H9 (cell line): Measurements from ENCODE around the gene DDA1. TPM values are rescaled to one million over a fixed set of nuclear protein-coding genes. Genes with fewer than 3 reads are reported as not detected.

ENCODE experiments used
- DNase-seq: peaks from one replicate; pipeline ENCODE4 v3.0.0-alpha.2; 2017
- H2AFZ ChIP-seq: one replicate; pipeline ENCODE4 v1.6.1; 2013; ENCODE audit warnings: mild to moderate bottlenecking, low read length, control low read depth, moderate library complexity
- H2AK5ac ChIP-seq: 2 replicates; pipeline ENCODE4 v1.6.1; 2013; ENCODE audit warnings: low read length, control low read depth, mixed read lengths; ENCODE audit not compliant: insufficient read length
- H2BK120ac ChIP-seq: one replicate; pipeline ENCODE4 v1.6.1; 2013; ENCODE audit warnings: low read depth, mild to moderate bottlenecking, low read length, control low read depth, inconsistent platforms; ENCODE audit not compliant: poor library complexity, severe bottlenecking
- H2BK12ac ChIP-seq: 2 replicates; pipeline ENCODE4 v1.6.1; 2013; ENCODE audit warnings: low read length, control low read depth, mixed read lengths, low read depth; ENCODE audit not compliant: insufficient read length
- H2BK15ac ChIP-seq: 2 replicates; pipeline ENCODE4 v1.6.1; 2013; ENCODE audit warnings: low read depth, low read length, control low read depth
- H2BK20ac ChIP-seq: one replicate; pipeline ENCODE4 v1.6.1; 2013; ENCODE audit warnings: low read depth, mild to moderate bottlenecking, low read length, control low read depth, inconsistent platforms; ENCODE audit not compliant: poor library complexity, severe bottlenecking
- H2BK5ac ChIP-seq: 2 replicates; pipeline ENCODE4 v1.6.1; 2013; ENCODE audit warnings: low read length, control low read depth, mixed read lengths; ENCODE audit not compliant: insufficient read length
- H3K14ac ChIP-seq: 2 replicates; pipeline ENCODE4 v1.6.1; 2013; ENCODE audit warnings: low read length, control low read depth; ENCODE audit not compliant: insufficient read depth
- H3K18ac ChIP-seq: 2 replicates; pipeline ENCODE4 v1.6.1; 2013; ENCODE audit warnings: low read depth, mild to moderate bottlenecking, mixed read lengths, low read length, control low read depth; ENCODE audit not compliant: insufficient read length
- H3K23ac ChIP-seq: 2 replicates; pipeline ENCODE4 v1.6.1; 2013; ENCODE audit warnings: low read length, control low read depth, mixed read lengths, low read depth; ENCODE audit not compliant: insufficient read length
- H3K23me2 ChIP-seq: 2 replicates; pipeline ENCODE4 v1.6.1; 2013; ENCODE audit warnings: low read depth, mild to moderate bottlenecking, mixed read lengths, low read length, control low read depth; ENCODE audit not compliant: insufficient read length, poor library complexity, severe bottlenecking
- H3K27ac ChIP-seq: 2 replicates; pipeline ENCODE4 v1.5.1; 2013; ENCODE audit warnings: low read length, control low read depth, mixed read lengths, low read depth; ENCODE audit not compliant: insufficient read length
- H3K27me3 ChIP-seq: 2 replicates; pipeline ENCODE4 v1.6.1; 2013; ENCODE audit warnings: low read length, control low read depth, inconsistent platforms; ENCODE audit not compliant: insufficient read depth
- H3K4ac ChIP-seq: 2 replicates; pipeline ENCODE4 v1.6.1; 2013; ENCODE audit warnings: low read depth, mild to moderate bottlenecking, control low read depth, inconsistent platforms, low read length, moderate library complexity
- H3K4me1 ChIP-seq: 2 replicates; pipeline ENCODE4 v1.6.1; 2013; ENCODE audit warnings: low read length, control low read depth, inconsistent platforms; ENCODE audit not compliant: insufficient read depth
- H3K4me2 ChIP-seq: 2 replicates; pipeline ENCODE4 v1.6.1; 2013; ENCODE audit warnings: low read length, control low read depth, mixed read lengths; ENCODE audit not compliant: insufficient read length, insufficient read depth
- H3K56ac ChIP-seq: 2 replicates; pipeline ENCODE4 v1.6.1; 2013; ENCODE audit warnings: low read depth, mild to moderate bottlenecking, mixed read lengths, low read length, control low read depth; ENCODE audit not compliant: insufficient read length
- H3K79me1 ChIP-seq: 2 replicates; pipeline ENCODE4 v1.6.1; 2013; ENCODE audit warnings: low read depth, mild to moderate bottlenecking, moderate library complexity, low read length, control low read depth, inconsistent platforms; ENCODE audit not compliant: insufficient read depth, poor library complexity, severe bottlenecking
- H3K79me2 ChIP-seq: 2 replicates; pipeline ENCODE4 v1.6.1; 2013; ENCODE audit warnings: low read length, control low read depth, inconsistent platforms; ENCODE audit not compliant: insufficient read depth
- H3K9ac ChIP-seq: 2 replicates; pipeline ENCODE4 v1.6.1; 2013; ENCODE audit warnings: low read length, control low read depth, mixed read lengths; ENCODE audit not compliant: insufficient read length; ENCODE audit errors: extremely low read depth
- H3K9me3 ChIP-seq: one replicate; pipeline ENCODE4 v1.6.1; 2013; ENCODE audit warnings: low read depth, low read length, inconsistent platforms; ENCODE audit not compliant: control insufficient read depth
- H3T11ph ChIP-seq: one replicate; pipeline ENCODE4 v1.6.1; 2013; ENCODE audit warnings: mild to moderate bottlenecking, low read length, control low read depth, inconsistent platforms
- H4K20me1 ChIP-seq: one replicate; pipeline ENCODE4 v1.6.1; 2013; ENCODE audit not compliant: control insufficient read depth, insufficient read length, insufficient read depth
- H4K5ac ChIP-seq: 2 replicates; pipeline ENCODE4 v1.6.1; 2013; ENCODE audit warnings: low read depth, mild to moderate bottlenecking, mixed read lengths, low read length, control low read depth; ENCODE audit not compliant: insufficient read length
- H4K8ac ChIP-seq: replicated peaks from 2 replicates; pipeline ENCODE4 v1.6.1; 2013; ENCODE audit warnings: low read length, control low read depth, mixed read lengths, low read depth; ENCODE audit not compliant: insufficient read length
- H4K91ac ChIP-seq: 2 replicates; pipeline ENCODE4 v1.6.1; 2013; ENCODE audit warnings: low read depth, mild to moderate bottlenecking, moderate library complexity, mixed read lengths, low read length, control low read depth; ENCODE audit not compliant: insufficient read length
- H3K27ac Mint-ChIP-seq, 3 experiments: 2 replicates in 2 of 3; 3 replicates in 1 of 3; pipeline ENCODE4 v1.8.0; 2020 to 2021; ENCODE audit warnings: mixed read lengths in 3 of 3, mild to moderate bottlenecking in 1 of 3, moderate library complexity in 1 of 3
- H3K27me3 Mint-ChIP-seq: 2 replicates; pipeline ENCODE4 v1.8.0; 2021; ENCODE audit warnings: low read depth, mild to moderate bottlenecking, moderate library complexity, mixed read lengths
- H3K36me3 Mint-ChIP-seq, 3 experiments: 2 replicates in 2 of 3; 3 replicates in 1 of 3; pipeline ENCODE4 v1.8.0; 2020 to 2021; ENCODE audit warnings: low read depth in 3 of 3, mixed read lengths in 3 of 3; ENCODE audit not compliant: insufficient read depth in 1 of 3
- H3K4me1 Mint-ChIP-seq, 2 experiments: 2 replicates each; pipeline ENCODE4 v1.8.0; 2020; ENCODE audit warnings: mixed read lengths in 2 of 2
- H3K4me3 Mint-ChIP-seq, 2 experiments: 2 replicates in 1 of 2; 3 replicates in 1 of 2; pipeline ENCODE4 v1.8.0; 2020 to 2021; ENCODE audit warnings: mild to moderate bottlenecking in 2 of 2, mixed read lengths in 2 of 2, moderate library complexity in 1 of 2
- H3K9me3 Mint-ChIP-seq, 2 experiments: 2 replicates in 1 of 2; 3 replicates in 1 of 2; pipeline ENCODE4 v1.8.0; 2020; ENCODE audit warnings: mild to moderate bottlenecking in 2 of 2, mixed read lengths in 2 of 2, moderate library complexity in 1 of 2
- WGBS: extraction: QIAGEN DNeasy Blood & Tissue Kit; methylation state at CpG from one replicate; pipeline ENCODE4 v1.1.7; 2013; ENCODE audit warnings: missing lambda C conversion rate, low lambda C conversion rate, mixed read lengths; ENCODE audit not compliant: insufficient read length; ENCODE audit errors: extremely low coverage; 5-methylcytosine and 5-hydroxymethylcytosine counted together
- total RNA-seq: library from RNA; stranded (reverse); gene quantifications from 2 replicates; pipeline ENCODE4 v1.2.1, GENCODE V29; 2021
- TF ChIP-seq, protein P1 (sequence below): fragments of 200-600 bp; sonication (generic); conservative IDR thresholded peaks from 3 replicates; pipeline ENCODE4 v1.8.0; 2021; ENCODE audit warnings: antibody characterized with exemption, mild to moderate bottlenecking

Gene DDA1
- total RNA-seq, 1 experiment from 2014 or later: 45.7 TPM

DNA sequence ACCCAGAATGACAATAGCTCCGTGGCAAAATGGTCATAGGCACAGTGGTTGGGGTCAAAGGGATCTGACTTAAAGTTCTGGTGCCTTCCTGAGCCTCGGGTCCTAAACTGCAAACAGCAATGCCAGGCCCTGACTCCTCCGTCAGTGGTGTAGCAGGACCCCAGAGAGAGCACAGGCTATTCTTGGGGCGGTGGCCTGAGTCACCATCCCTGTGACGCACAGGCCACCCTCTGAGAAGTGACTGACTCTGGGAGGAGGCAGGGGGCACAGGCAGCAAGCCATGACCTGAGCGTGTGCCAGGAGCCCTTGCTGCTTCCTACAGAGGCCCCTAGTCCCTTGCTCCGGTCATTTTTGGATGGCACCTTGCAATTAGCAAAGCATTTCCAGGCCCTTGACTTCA lies 49.0 kb downstream of the DDA1 start:
- Histone ChIP-seq H3K23me2 (no peaks in the 10 kb centered on the region), H2AK5ac (no peak overlapping the region), H3K4me1 (no peaks in the 10 kb centered on the region), H3K9ac (no peak overlapping the region), H2BK20ac (no peak overlapping the region), H4K5ac (no peak overlapping the region), H3K4ac (no peak overlapping the region), H3K4me2 (no peak overlapping the region), H2BK5ac (no peak overlapping the region), H2AFZ (no peak overlapping the region), H3K9me3 (no peaks in the 10 kb centered on the region), H4K91ac (no peak overlapping the region), H3K23ac (no peak overlapping the region), H3K27me3 (no peaks in the 10 kb centered on the region), H4K20me1 (no peaks in the 10 kb centered on the region), H3K18ac (no peak overlapping the region), H2BK12ac (no peak overlapping the region), H2BK120ac (no peak overlapping the region), H3K27ac (no peak overlapping the region), H3K56ac (no peak overlapping the region), H3K79me1 (no peaks in the 10 kb centered on the region), H3T11ph (no peak overlapping the region), H3K14ac (no peak overlapping the region), H3K79me2 (no peaks in the 10 kb centered on the region), H4K8ac (no peak overlapping the region), H2BK15ac (no peak overlapping the region; the same call in 1 of the 2 replicates)
- H3K27me3 Mint-ChIP-seq: peaks cover 6% of the 10 kb centered on the region
- TF ChIP-seq, protein P1, sequence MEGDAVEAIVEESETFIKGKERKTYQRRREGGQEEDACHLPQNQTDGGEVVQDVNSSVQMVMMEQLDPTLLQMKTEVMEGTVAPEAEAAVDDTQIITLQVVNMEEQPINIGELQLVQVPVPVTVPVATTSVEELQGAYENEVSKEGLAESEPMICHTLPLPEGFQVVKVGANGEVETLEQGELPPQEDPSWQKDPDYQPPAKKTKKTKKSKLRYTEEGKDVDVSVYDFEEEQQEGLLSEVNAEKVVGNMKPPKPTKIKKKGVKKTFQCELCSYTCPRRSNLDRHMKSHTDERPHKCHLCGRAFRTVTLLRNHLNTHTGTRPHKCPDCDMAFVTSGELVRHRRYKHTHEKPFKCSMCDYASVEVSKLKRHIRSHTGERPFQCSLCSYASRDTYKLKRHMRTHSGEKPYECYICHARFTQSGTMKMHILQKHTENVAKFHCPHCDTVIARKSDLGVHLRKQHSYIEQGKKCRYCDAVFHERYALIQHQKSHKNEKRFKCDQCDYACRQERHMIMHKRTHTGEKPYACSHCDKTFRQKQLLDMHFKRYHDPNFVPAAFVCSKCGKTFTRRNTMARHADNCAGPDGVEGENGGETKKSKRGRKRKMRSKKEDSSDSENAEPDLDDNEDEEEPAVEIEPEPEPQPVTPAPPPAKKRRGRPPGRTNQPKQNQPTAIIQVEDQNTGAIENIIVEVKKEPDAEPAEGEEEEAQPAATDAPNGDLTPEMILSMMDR: no peak
- WGBS: no CpG with 5 or more reads among the region's 7 CpGs
- H3K27ac Mint-ChIP-seq: peak overlapping the region in 1 of 3 experiments; percentile 11; a peak in 1 of 7 replicates
- peaks cover 2% of the 10 kb centered on the region in 2 experiments; a peak in 3 of 4 replicates for H3K4me1 Mint-ChIP-seq
- no peaks in the 10 kb centered on the region for H3K36me3 Mint-ChIP-seq
- no peak for DNase-seq
- H3K9me3 Mint-ChIP-seq: no peaks in the 10 kb centered on the region
- H3K4me3 Mint-ChIP-seq: no peak overlapping the region
